DOHH2 (cell line): ENCODE results near the gene GTF2A1.

Experiments
- EZH2phosphoT487 ChIP-seq: fragments of 200-600 bp; sonication (generic); IDR thresholded peaks from 2 replicates; pipeline ENCODE4 v1.6.1; 2017; ENCODE audit warnings: borderline replicate concordance, mild to moderate bottlenecking, antibody characterized with exemption, low read length, moderate library complexity, mixed read lengths
- TF ChIP-seq, protein P1 (sequence below): fragments of 200-600 bp; sonication (generic); IDR thresholded peaks from one replicate; pipeline ENCODE4 v1.5.1; 2014; ENCODE audit warnings: antibody characterized with exemption, mild to moderate bottlenecking, low read depth, low read length; ENCODE audit not compliant: poor library complexity, severe bottlenecking

DNA sequence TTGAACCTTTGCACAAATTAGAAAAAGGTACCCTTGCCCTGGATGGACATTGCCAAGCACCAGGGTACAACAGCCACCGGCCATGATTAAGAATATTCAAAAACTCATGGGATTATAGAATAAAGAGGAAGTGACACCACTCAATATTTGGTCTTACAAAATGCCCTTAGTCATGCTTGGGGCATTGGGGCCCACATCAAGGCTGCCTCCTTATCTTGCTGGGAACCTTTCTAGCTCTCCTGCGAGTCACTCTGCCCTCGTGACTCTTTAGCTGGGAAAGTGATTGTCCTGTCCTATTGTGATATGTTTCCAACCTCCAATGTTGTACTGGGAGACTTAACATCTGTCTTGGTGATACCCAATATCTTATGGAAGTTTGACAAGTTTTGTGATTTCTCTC is 57.8 kb downstream of the GTF2A1 start:
- no peak for TF ChIP-seq EZH2phosphoT487
- TF ChIP-seq, protein P1, sequence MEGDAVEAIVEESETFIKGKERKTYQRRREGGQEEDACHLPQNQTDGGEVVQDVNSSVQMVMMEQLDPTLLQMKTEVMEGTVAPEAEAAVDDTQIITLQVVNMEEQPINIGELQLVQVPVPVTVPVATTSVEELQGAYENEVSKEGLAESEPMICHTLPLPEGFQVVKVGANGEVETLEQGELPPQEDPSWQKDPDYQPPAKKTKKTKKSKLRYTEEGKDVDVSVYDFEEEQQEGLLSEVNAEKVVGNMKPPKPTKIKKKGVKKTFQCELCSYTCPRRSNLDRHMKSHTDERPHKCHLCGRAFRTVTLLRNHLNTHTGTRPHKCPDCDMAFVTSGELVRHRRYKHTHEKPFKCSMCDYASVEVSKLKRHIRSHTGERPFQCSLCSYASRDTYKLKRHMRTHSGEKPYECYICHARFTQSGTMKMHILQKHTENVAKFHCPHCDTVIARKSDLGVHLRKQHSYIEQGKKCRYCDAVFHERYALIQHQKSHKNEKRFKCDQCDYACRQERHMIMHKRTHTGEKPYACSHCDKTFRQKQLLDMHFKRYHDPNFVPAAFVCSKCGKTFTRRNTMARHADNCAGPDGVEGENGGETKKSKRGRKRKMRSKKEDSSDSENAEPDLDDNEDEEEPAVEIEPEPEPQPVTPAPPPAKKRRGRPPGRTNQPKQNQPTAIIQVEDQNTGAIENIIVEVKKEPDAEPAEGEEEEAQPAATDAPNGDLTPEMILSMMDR: no peak
